MCF 10A (cell line): Measurements from ENCODE around the gene MAP3K5. TPM values are rescaled to one million over a fixed set of nuclear protein-coding genes. Genes with fewer than 3 reads are reported as not detected.
A peak's percentile ranks its signal among the peaks of the same experiment; 100 is the strongest.

ENCODE experiments used
- BruUV-seq: library from RNA; stranded (reverse); fragments of 400-500 nt; replicated peaks from 2 replicates; lab custom pipeline; 2021; lab: Mats Ljungman, UMichigan
- CTCF ChIA-PET: fragments of 300-600 bp; sonication (Branson Sonifier 250); formaldehyde crosslinking; extraction: SDS; loops from one replicate; lab custom pipeline; 2021; ENCODE audit warnings: antibody characterized with exemption, inconsistent platforms; lab: Yijun Ruan, JAX
- POLR2A ChIA-PET: fragments of 300-600, 350-650 bp; sonication (Branson Sonifier 250); formaldehyde crosslinking; extraction: SDS; loops from one replicate; lab custom pipeline; 2020; ENCODE audit warnings: antibody characterized with exemption, inconsistent platforms; lab: Yijun Ruan, JAX
- DNase-seq: peaks from one replicate; pipeline ENCODE4 v3.0.0-alpha.2; 2018; ENCODE audit not compliant: unreplicated experiment
- H3K27ac Mint-ChIP-seq: one replicate; pipeline ENCODE4 v1.8.0; 2022; ENCODE audit warnings: mild to moderate bottlenecking, low read depth, mixed read lengths; ENCODE audit not compliant: unreplicated experiment
- H3K27me3 Mint-ChIP-seq: one replicate; pipeline ENCODE4 v1.8.0; 2022; ENCODE audit warnings: mixed read lengths; ENCODE audit not compliant: insufficient read depth, unreplicated experiment
- H3K36me3 Mint-ChIP-seq: one replicate; pipeline ENCODE4 v1.8.0; 2022; ENCODE audit warnings: mild to moderate bottlenecking, moderate library complexity, mixed read lengths; ENCODE audit not compliant: insufficient read depth, unreplicated experiment
- H3K4me1 Mint-ChIP-seq: one replicate; pipeline ENCODE4 v1.8.0; 2022; ENCODE audit warnings: mixed read lengths; ENCODE audit not compliant: insufficient read depth, unreplicated experiment
- H3K4me3 Mint-ChIP-seq: one replicate; pipeline ENCODE4 v1.8.0; 2022; ENCODE audit warnings: mild to moderate bottlenecking, moderate library complexity, mixed read lengths; ENCODE audit not compliant: unreplicated experiment
- H3K9me3 Mint-ChIP-seq: one replicate; pipeline ENCODE4 v1.8.0; 2022; ENCODE audit warnings: mixed read lengths; ENCODE audit not compliant: unreplicated experiment
- intact Hi-C: fragments of 100-400 bp; cut with micrococcal nuclease; formaldehyde crosslinking; loops from 2 replicates; pipeline ENCODE4 v1.14.1; 2022
- total RNA-seq: library from RNA; stranded (reverse); gene quantifications from 2 replicates; pipeline ENCODE4 v1.2.3, GENCODE V29; 2022
- TF ChIP-seq, protein P1 (sequence below): fragments of 200-600 bp; IDR thresholded peaks from one replicate; pipeline ENCODE4 v1.8.0; 2022; ENCODE audit warnings: antibody characterized with exemption, mild to moderate bottlenecking; ENCODE audit not compliant: unreplicated experiment

MAP3K5 gene
- total RNA-seq, 1 experiment from 2014 or later = 8.4 TPM

DNA sequence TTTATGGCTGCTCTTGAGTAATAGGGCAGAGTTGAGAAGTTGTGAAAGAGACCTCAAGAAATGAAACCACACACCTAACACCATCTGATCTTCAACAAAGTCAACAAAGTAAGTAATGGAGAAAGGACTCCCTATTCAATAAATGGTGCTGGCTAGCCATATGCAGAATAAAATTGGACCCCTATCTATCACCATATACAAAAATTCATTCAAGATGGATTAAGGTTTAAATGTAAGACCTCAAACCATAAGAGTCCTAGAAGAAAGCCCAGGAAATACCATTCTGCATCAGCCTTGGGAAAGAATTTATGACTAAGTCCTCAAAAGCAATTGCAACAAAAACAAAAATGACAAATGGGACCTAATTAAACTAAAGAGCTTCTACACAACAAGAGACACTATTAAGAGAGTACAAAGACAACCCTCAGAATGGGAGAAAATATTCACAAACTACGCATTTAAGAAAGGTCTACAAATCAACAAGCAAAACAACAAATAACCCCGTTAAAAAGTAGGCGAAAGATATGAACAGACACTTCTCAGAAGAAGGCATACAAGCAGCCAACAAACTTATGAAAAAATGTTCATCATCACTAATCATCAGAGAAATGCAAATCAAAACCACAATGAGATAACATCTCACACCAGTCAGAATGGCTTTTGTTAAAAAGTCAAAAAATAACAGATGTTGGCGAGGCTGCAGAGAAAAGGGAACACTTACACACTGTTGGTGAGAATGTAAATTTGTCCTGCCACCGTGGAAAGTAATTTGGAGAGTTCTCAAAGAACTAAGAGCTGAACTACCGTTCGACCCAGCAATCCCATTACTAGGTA lies 4.0 kb downstream of the MAP3K5 start:
- H3K4me3 Mint-ChIP-seq = peak overlapping the region; percentile 70
- CTCF ChIA-PET = interaction anchor here (1.0 to 7.5 kb wide), 4 partner anchors 87 to 154 kb away, joined by 3 to 309 read pairs (median 5); no protein-coding TSS in a partner anchor
- TF ChIP-seq, protein P1, sequence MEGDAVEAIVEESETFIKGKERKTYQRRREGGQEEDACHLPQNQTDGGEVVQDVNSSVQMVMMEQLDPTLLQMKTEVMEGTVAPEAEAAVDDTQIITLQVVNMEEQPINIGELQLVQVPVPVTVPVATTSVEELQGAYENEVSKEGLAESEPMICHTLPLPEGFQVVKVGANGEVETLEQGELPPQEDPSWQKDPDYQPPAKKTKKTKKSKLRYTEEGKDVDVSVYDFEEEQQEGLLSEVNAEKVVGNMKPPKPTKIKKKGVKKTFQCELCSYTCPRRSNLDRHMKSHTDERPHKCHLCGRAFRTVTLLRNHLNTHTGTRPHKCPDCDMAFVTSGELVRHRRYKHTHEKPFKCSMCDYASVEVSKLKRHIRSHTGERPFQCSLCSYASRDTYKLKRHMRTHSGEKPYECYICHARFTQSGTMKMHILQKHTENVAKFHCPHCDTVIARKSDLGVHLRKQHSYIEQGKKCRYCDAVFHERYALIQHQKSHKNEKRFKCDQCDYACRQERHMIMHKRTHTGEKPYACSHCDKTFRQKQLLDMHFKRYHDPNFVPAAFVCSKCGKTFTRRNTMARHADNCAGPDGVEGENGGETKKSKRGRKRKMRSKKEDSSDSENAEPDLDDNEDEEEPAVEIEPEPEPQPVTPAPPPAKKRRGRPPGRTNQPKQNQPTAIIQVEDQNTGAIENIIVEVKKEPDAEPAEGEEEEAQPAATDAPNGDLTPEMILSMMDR = no peak
- intact Hi-C loops = no loop called here
- H3K27ac Mint-ChIP-seq = peak overlapping the region; percentile 97
- peaks cover 5% of the 10 kb centered on the region for H3K36me3 Mint-ChIP-seq
- DNase-seq = peak; percentile 87
- BruUV-seq = no TSS peak
- H3K4me1 Mint-ChIP-seq = peaks cover 32% of the 10 kb centered on the region
- no peaks in the 10 kb centered on the region for H3K9me3 Mint-ChIP-seq
- no peaks in the 10 kb centered on the region for H3K27me3 Mint-ChIP-seq
- POLR2A ChIA-PET = interaction anchor here (0.5 to 7.8 kb wide), 18 partner anchors 14 to 498 kb away, joined by 3 to 204 read pairs (median 4); partner anchors contain the start of gene BCLAF1

DNA sequence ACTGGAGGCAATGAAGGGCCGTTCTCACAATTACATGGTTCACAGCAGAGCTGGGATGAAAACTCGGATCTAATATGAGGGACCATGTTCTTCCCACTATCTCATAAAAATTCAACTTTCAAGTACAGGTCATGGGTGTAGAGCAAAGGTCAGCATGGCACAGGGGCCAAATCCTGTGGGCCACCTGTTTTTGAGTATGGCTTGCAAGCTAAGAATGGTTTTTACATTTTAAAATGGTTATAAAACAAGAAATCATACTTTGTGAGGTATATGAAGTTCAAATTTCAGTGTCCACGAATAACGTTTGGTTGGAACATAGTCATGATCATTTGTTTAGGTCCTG lies 4.6 kb downstream of the MAP3K5 start:
- Mint-ChIP-seq H3K36me3 (peaks cover 1% of the 10 kb centered on the region), H3K27me3 (no peaks in the 10 kb centered on the region), H3K27ac (peak overlapping the region; percentile 97), H3K4me1 (peaks cover 28% of the 10 kb centered on the region), H3K4me3 (peak overlapping the region; percentile 70), H3K9me3 (no peaks in the 10 kb centered on the region)
- intact Hi-C loops = no loop called here
- ChIA-PET POLR2A (interaction anchor here (0.5 to 7.8 kb wide), 11 partner anchors 13 to 503 kb away, joined by 3 to 204 read pairs (median 5); partner anchors contain the start of gene BCLAF1), CTCF (interaction anchor here (0.6 to 7.5 kb wide), 7 partner anchors 10 to 257 kb away, joined by 3 to 309 read pairs (median 3); no protein-coding TSS in a partner anchor)
- no TSS peak for BruUV-seq
- no peak for DNase-seq
- TF ChIP-seq, protein P1 = no peak

DNA sequence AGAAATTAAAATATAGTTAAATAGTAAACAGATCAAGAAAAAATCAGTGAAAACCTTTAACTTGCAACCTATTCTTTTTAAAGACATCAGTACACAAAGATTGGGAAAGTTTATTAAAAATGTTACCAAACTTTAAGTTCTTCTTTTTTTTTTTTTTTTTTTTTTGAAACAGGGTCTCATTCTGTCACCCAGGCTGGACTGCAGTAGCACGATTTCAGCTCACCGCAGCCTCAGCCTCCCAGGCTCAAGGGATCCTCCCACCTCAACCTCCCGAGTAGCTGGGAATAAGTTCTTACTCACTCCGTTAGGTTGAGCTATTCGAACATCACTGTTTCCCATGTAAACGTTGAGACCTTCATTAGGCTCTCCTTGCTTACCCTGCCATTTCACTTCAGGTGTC lies 5.6 kb downstream of the MAP3K5 start:
- TF ChIP-seq, protein P1 = no peak
- POLR2A ChIA-PET = interaction anchor here (0.7 to 7.8 kb wide), 7 partner anchors 12 to 497 kb away, joined by 3 to 204 read pairs (median 6); partner anchors contain the start of gene BCLAF1

More for the DNA sequence above, 5.6 kb downstream of the MAP3K5 start:
- Mint-ChIP-seq H3K36me3 (no peaks in the 10 kb centered on the region), H3K9me3 (no peaks in the 10 kb centered on the region), H3K4me3 (no peak overlapping the region), H3K27ac (no peak overlapping the region), H3K27me3 (no peaks in the 10 kb centered on the region), H3K4me1 (peaks cover 28% of the 10 kb centered on the region)
- intact Hi-C loops = no loop called here
- BruUV-seq = no TSS peak
- CTCF ChIA-PET = interaction anchor here (0.6 to 7.5 kb wide), 7 partner anchors 9 to 409 kb away, joined by 3 to 309 read pairs (median 3); no protein-coding TSS in a partner anchor
- DNase-seq = no peak
